Upper lobe of right lung (tissue), 1 donor: Measurements from ENCODE around the gene PRIMPOL. TPM values are rescaled to one million over a fixed set of nuclear protein-coding genes. Genes with fewer than 3 reads are reported as not detected.

Experiments
- ATAC-seq: fragments of 200-7000 bp; cut with Tn5 transposase; one replicate; pipeline ENCODE4 v1.9.1; 2020; ENCODE audit warnings: mild to moderate bottlenecking, moderate library complexity
- DNase-seq: peaks from one replicate; pipeline ENCODE4 v3.0.0-alpha.2; 2020
- H3K27ac ChIP-seq: fragments of 200-600 bp; one replicate; pipeline ENCODE4 v1.8.0; 2022
- H3K27me3 ChIP-seq: fragments of 200-600 bp; one replicate; pipeline ENCODE4 v1.8.0; 2022; ENCODE audit warnings: mild to moderate bottlenecking
- H3K36me3 ChIP-seq: fragments of 200-600 bp; one replicate; pipeline ENCODE4 v1.8.0; 2022
- H3K4me1 ChIP-seq: fragments of 200-600 bp; one replicate; pipeline ENCODE4 v1.8.0; 2022
- H3K4me3 ChIP-seq: fragments of 200-600 bp; one replicate; pipeline ENCODE4 v1.8.0; 2022; ENCODE audit warnings: mild to moderate bottlenecking
- H3K9me3 ChIP-seq: fragments of 200-600 bp; one replicate; pipeline ENCODE4 v1.8.0; 2022
- intact Hi-C: fragments of 100-400 bp; cut with DNase I; formaldehyde crosslinking; loops from one replicate; pipeline ENCODE4 v1.11.0; 2022
- total RNA-seq: library from RNA; stranded (reverse); fragmentation: NEBNext Ultra II Directional; extraction: Animal tissue kit (Norgen Biotek cat#: 25700); gene quantifications from one replicate; pipeline ENCODE4 v1.2.1, GENCODE V29; 2021
- TF ChIP-seq, protein P1 (sequence below): fragments of 200-600 bp; IDR thresholded peaks from one replicate; pipeline ENCODE4 v1.8.0; 2022; ENCODE audit warnings: antibody characterized with exemption
- donor health status: DM: no; HTN: yes; CAD: no; lungs with severe emphysema.

PRIMPOL gene
- total RNA-seq, 1 donor from 2014 or later, result 14.4 TPM

DNA sequence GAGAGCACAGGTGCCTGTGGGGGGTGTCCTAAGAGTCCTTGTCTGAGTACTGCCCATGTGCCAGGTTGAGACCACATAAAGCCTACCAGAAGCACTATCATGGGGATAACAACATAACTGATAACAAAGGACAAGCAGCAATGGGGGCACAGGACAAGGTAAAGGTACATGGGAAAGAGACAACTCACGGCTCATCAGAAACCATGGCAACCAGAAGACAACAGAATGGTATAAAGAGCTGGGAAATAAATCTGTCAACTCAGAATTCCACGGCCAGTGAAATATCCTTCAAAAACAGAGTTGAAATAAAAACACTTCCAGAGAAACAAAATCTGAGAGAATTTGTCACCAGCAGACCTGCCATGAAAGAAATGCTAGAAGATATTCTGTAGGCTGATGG is 64.3 kb downstream of the PRIMPOL start:
- Histone ChIP-seq H3K27me3 (no peaks in the 10 kb centered on the region), H3K4me1 (no peaks in the 10 kb centered on the region), H3K27ac (no peak overlapping the region), H3K4me3 (no peak overlapping the region), H3K9me3 (no peaks in the 10 kb centered on the region), H3K36me3 (no peaks in the 10 kb centered on the region)
- TF ChIP-seq, protein P1, sequence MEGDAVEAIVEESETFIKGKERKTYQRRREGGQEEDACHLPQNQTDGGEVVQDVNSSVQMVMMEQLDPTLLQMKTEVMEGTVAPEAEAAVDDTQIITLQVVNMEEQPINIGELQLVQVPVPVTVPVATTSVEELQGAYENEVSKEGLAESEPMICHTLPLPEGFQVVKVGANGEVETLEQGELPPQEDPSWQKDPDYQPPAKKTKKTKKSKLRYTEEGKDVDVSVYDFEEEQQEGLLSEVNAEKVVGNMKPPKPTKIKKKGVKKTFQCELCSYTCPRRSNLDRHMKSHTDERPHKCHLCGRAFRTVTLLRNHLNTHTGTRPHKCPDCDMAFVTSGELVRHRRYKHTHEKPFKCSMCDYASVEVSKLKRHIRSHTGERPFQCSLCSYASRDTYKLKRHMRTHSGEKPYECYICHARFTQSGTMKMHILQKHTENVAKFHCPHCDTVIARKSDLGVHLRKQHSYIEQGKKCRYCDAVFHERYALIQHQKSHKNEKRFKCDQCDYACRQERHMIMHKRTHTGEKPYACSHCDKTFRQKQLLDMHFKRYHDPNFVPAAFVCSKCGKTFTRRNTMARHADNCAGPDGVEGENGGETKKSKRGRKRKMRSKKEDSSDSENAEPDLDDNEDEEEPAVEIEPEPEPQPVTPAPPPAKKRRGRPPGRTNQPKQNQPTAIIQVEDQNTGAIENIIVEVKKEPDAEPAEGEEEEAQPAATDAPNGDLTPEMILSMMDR, result no peak
- intact Hi-C loops, result no loop called here
- no peak for ATAC-seq
- no peak for DNase-seq

DNA sequence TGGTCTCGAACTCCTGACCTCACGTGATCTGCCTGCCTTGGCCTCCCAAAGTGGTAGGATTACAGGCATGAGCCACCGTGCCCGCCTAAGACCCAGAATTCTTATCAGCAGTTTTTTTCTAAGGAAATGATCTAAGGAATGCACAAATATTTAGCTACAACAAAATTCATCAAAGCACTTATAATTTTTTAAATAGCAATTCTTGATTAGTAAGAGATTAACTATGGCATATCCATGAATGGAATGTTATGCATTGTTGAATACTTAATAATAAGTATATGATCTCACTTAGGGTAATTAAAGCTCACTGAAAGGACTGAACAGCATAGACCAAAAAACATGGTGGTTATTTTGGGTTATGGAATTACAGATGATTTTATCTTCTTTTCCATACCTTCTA is 66.0 kb downstream of the PRIMPOL start:
- Histone ChIP-seq H3K4me1 (no peaks in the 10 kb centered on the region), H3K27me3 (no peaks in the 10 kb centered on the region), H3K36me3 (no peaks in the 10 kb centered on the region), H3K4me3 (no peak overlapping the region), H3K27ac (no peak overlapping the region), H3K9me3 (no peaks in the 10 kb centered on the region)
- DNase-seq (no peak), ATAC-seq (no peak)
- intact Hi-C loops, result no loop called here
- TF ChIP-seq, protein P1, result no peak

DNA sequence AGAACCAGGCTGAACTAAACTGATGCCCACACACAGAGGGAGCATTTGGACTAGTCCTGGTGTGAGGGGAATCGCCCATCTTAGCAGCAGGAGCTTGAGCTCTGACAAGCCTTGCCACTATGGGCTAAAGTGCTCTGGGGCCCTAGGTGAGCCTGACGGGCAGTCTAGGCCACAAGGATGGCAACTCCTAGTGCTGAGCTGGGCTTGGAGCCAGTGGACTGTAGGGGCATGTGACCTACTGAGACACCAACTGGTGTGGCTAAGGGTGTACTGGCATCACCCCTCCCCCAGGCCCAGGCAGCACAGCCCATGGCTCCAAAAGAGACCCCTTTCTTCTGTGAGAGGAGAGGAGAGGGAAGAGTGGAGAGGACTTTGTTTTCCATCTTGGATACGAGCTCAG is 69.9 kb downstream of the PRIMPOL start:
- Histone ChIP-seq H3K27ac (no peak overlapping the region), H3K36me3 (no peaks in the 10 kb centered on the region), H3K4me1 (no peaks in the 10 kb centered on the region), H3K4me3 (no peak overlapping the region), H3K9me3 (no peaks in the 10 kb centered on the region), H3K27me3 (no peaks in the 10 kb centered on the region)
- DNase-seq, result no peak
- TF ChIP-seq, protein P1, result no peak
- intact Hi-C loops, result no loop called here
- no peak for ATAC-seq

DNA sequence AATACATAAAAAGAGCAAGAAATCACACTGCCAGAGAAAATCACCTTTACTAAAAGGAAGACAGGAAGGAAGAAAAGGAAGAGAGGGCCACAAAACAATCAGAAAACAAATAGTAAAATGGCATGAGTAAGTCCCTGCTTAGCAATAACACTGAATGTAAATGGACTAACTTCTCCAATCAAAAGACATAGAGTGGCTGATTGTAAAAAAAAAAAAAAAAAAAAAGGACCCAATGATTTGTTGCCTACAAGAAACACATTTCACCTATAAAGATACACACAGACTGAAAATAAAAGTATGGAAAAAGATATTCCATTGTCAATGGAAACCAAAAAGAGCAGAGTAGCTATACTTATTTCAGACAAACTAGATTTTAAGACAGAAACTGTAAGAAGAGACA is 71.7 kb downstream of the PRIMPOL start:
- Histone ChIP-seq H3K27ac (no peak overlapping the region), H3K9me3 (no peaks in the 10 kb centered on the region), H3K4me1 (no peaks in the 10 kb centered on the region), H3K36me3 (no peaks in the 10 kb centered on the region), H3K4me3 (no peak overlapping the region), H3K27me3 (no peaks in the 10 kb centered on the region)
- ATAC-seq, result no peak
- TF ChIP-seq, protein P1, result no peak
- intact Hi-C loops, result no loop called here
- no peak for DNase-seq

DNA sequence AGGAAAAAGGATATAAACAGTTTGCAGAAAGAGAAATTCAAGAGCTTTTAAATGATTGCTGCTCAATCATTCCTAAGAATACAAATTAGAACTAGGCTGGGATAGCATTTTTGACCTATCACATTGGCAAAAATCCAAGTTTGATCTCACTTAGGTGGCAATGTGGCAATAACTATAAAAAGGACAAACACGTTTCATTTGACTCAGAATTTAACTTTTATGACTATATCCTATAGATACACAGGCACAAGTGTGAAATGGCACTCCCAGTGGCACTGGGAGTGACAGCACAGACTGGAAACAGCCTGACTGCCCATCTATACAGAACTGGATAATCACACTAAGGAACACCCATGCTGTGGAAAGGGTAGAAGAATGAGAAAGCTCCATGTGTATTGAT is 73.3 kb downstream of the PRIMPOL start:
- no peaks in the 10 kb centered on the region for H3K36me3 ChIP-seq
- intact Hi-C loops, result no loop called here

More for the DNA sequence above, 73.3 kb downstream of the PRIMPOL start:
- H3K27ac ChIP-seq, result no peak overlapping the region
- H3K9me3 ChIP-seq, result no peaks in the 10 kb centered on the region
- DNase-seq (no peak), ATAC-seq (no peak)
- TF ChIP-seq, protein P1, result no peak
- H3K4me1 ChIP-seq, result no peaks in the 10 kb centered on the region
- H3K4me3 ChIP-seq, result no peak overlapping the region
- no peaks in the 10 kb centered on the region for H3K27me3 ChIP-seq
